ENCODE results near the gene FAM193A.

GRCh38 chr4:2636331-2636730 is 99.9 kb downstream of the FAM193A start:
- TF ChIP-seq POLR2AphosphoS5 (IDR thresholded peaks at IDR 0.05; ENCODE audit: insufficient read depth in 1 of 2, low read depth in 1 of 2): no peak
- no peak for TF ChIP-seq POLR2A (IDR thresholded peaks at IDR 0.05)
- no peak for TF ChIP-seq CTCF (IDR thresholded peaks at IDR 0.05)
